B cell (primary cell): Measurements from ENCODE around the gene CES3. TPM values are rescaled to one million over a fixed set of nuclear protein-coding genes. Genes with fewer than 3 reads are reported as not detected.

Experiments used
- ATAC-seq: fragments of 200-7000 bp; cut with Tn5 transposase; one replicate; pipeline ENCODE4 v1.10.0; 2021; ENCODE audit warnings: low read depth, mild to moderate bottlenecking, moderate number of reproducible peaks, moderate library complexity
- CTCF ChIA-PET: fragments of 350-600 bp; sonication (Branson Sonifier 250); formaldehyde crosslinking; loops from one replicate; lab custom pipeline; 2021; ENCODE audit warnings: antibody characterized with exemption, inconsistent platforms; lab: Charles Lee
- POLR2A ChIA-PET: fragments of 350-600 bp; sonication (Branson Sonifier 250); formaldehyde crosslinking; loops from one replicate; lab custom pipeline; 2021; ENCODE audit warnings: antibody characterized with exemption; lab: Charles Lee
- DNase-seq: peaks from one replicate; pipeline ENCODE4 v3.0.0; 2013
- H2AFZ ChIP-seq: 2 replicates; pipeline ENCODE4 v1.6.1; 2012; ENCODE audit warnings: mild to moderate bottlenecking, low read depth, low read length; ENCODE audit not compliant: insufficient read depth, poor library complexity, severe bottlenecking
- H3K27ac ChIP-seq, 2 donors: 1 replicate in 1 of 2; 2 replicates in 1 of 2; pipeline ENCODE4 v1.5.1; 2012 to 2013; ENCODE audit warnings: low read length in 2 of 2, mild to moderate bottlenecking in 2 of 2, moderate library complexity in 1 of 2
- H3K27me3 ChIP-seq, 4 experiments: fragments of 200-600 bp in 1 of 4; sonication (generic) in 1 of 4; replicated peaks in 1 of 4; 1 replicate in 2 of 4; 2 replicates in 2 of 4; pipeline versions ENCODE4 v1.6.1 to v1.7.0; 2013 to 2016; ENCODE audit warnings: low read length in 3 of 4, mild to moderate bottlenecking in 2 of 4, mixed read lengths in 1 of 4, moderate library complexity in 1 of 4; ENCODE audit not compliant: insufficient read depth in 4 of 4, control insufficient read depth in 3 of 4; ENCODE audit errors: control extremely low read depth in 1 of 4
- H3K36me3 ChIP-seq, 2 experiments: replicated peaks in 1 of 2; 1 replicate in 1 of 2; 2 replicates in 1 of 2; pipeline versions ENCODE4 v1.6.1 to v1.7.1; 2013; ENCODE audit warnings: low read length in 1 of 2; ENCODE audit not compliant: insufficient read depth in 2 of 2, control insufficient read depth in 1 of 2; ENCODE audit errors: control extremely low read depth in 1 of 2, extremely low read depth in 1 of 2
- H3K4me1 ChIP-seq, 2 donors: fragments of 200-600 bp in 1 of 2; sonication (generic) in 1 of 2; 1 replicate in 1 of 2; 2 replicates in 1 of 2; pipeline versions ENCODE4 v1.5.1 to v1.6.1; 2013 to 2017; ENCODE audit warnings: low read length in 2 of 2; ENCODE audit not compliant: control insufficient read depth in 2 of 2, insufficient read depth in 2 of 2
- H3K4me2 ChIP-seq: replicated peaks from 2 replicates; pipeline ENCODE3; 2012; ENCODE audit warnings: mild to moderate bottlenecking, low read depth, low read length; ENCODE audit not compliant: poor library complexity, severe bottlenecking
- H3K4me3 ChIP-seq, 5 experiments: fragments of 200-600 bp in 1 of 5; sonication (generic) in 1 of 5; 1 replicate in 3 of 5; 2 replicates in 2 of 5; pipeline versions ENCODE4 v1.5.1 to v1.7.0; 2011 to 2016; ENCODE audit warnings: low read length in 4 of 5, mild to moderate bottlenecking in 4 of 5, low read depth in 2 of 5, control low read depth in 1 of 5, moderate library complexity in 1 of 5; ENCODE audit not compliant: insufficient read depth in 1 of 5; ENCODE audit errors: control extremely low read depth in 1 of 5, extremely low read depth in 1 of 5
- H3K79me2 ChIP-seq: fragments of 200-600 bp; sonication (generic); one replicate; pipeline ENCODE4 v1.6.0; 2016; ENCODE audit warnings: low read length; ENCODE audit not compliant: control insufficient read depth, insufficient read depth
- H3K9ac ChIP-seq: fragments of 200-600 bp; sonication (generic); 2 replicates; pipeline ENCODE4 v1.6.1; 2017; ENCODE audit warnings: mild to moderate bottlenecking, low read length, moderate library complexity
- H3K9me3 ChIP-seq, 3 donors: one replicate each; pipeline versions ENCODE4 v1.6.1 to v1.7.1; 2013; ENCODE audit warnings: low read length in 2 of 3; ENCODE audit not compliant: control insufficient read depth in 2 of 3, insufficient read depth in 1 of 3; ENCODE audit errors: control extremely low read depth in 1 of 3
- H4K20me1 ChIP-seq: 2 replicates; pipeline ENCODE4 v1.6.0; 2012; ENCODE audit warnings: mild to moderate bottlenecking, low read length; ENCODE audit not compliant: insufficient read depth, control insufficient read depth, poor library complexity, severe bottlenecking
- H3K27ac Mint-ChIP-seq: one replicate; pipeline ENCODE4 v1.8.0; 2021; ENCODE audit warnings: mixed read lengths
- H3K27me3 Mint-ChIP-seq: one replicate; pipeline ENCODE4 v1.8.0; 2021; ENCODE audit warnings: mixed read lengths
- H3K4me1 Mint-ChIP-seq: one replicate; pipeline ENCODE4 v1.8.0; 2021; ENCODE audit warnings: mixed read lengths
- H3K4me3 Mint-ChIP-seq: one replicate; pipeline ENCODE4 v1.8.0; 2021; ENCODE audit warnings: mixed read lengths
- H3K9me3 Mint-ChIP-seq: one replicate; pipeline ENCODE4 v1.8.0; 2022; ENCODE audit warnings: mixed read lengths; ENCODE audit not compliant: insufficient read depth
- CTCF ChIP-seq: fragments of 200-600 bp; IDR thresholded peaks from one replicate; pipeline ENCODE4 v1.8.0; 2022; ENCODE audit warnings: antibody characterized with exemption, mild to moderate bottlenecking
- EZH2 ChIP-seq: IDR thresholded peaks from 2 replicates; pipeline ENCODE4 v1.6.1; 2012; ENCODE audit warnings: borderline replicate concordance, low read depth, mild to moderate bottlenecking, moderate library complexity, low read length; ENCODE audit not compliant: insufficient read depth, poor library complexity, severe bottlenecking
- WGBS: methylation state at CpG from one replicate; pipeline ENCODE4 v1.1.5; 2013; ENCODE audit warnings: missing lambda C conversion rate; ENCODE audit not compliant: insufficient coverage; 5-methylcytosine and 5-hydroxymethylcytosine counted together
- intact Hi-C: fragments of 100-400 bp; cut with micrococcal nuclease; formaldehyde crosslinking; loops from one replicate; pipeline ENCODE4 v1.10.0; 2022
- polyA plus RNA-seq: library from polyadenylated mRNA; depleted of rRNA; stranded (reverse); fragments of >200 nt; gene quantifications from 2 replicates; pipeline ENCODE4 v1.2.3, GENCODE V29; 2012
- total RNA-seq, 2 donors: library from RNA; stranded (reverse); fragments of 120-200 nt in 1 of 2; gene quantifications; 1 replicate in 1 of 2; 2 replicates in 1 of 2; pipeline versions ENCODE4 v1.2.3 to v1.2.4, GENCODE V29; 2013 to 2022

The CES3 gene
- total and polyA plus RNA-seq, 2 donors (not counting 1 experiment from before 2014, with no cell fraction given) = 0.25 to 0.42 TPM

- Mint-ChIP-seq H3K9me3 (no peaks in the 10 kb centered on the region), H3K27ac (no peak overlapping the region), H3K4me3 (no peak overlapping the region), H3K27me3 (peaks cover 15% of the 10 kb centered on the region), H3K4me1 (no peaks in the 10 kb centered on the region)
- H3K36me3 ChIP-seq = no peaks in the 10 kb centered on the region
- TF ChIP-seq EZH2 (no peak), CTCF (no peak)
- H4K20me1 ChIP-seq = no peaks in the 10 kb centered on the region
- H3K27me3 ChIP-seq = peaks cover 0 to 4% (median 0%) of the 10 kb centered on the region in 4 experiments
- POLR2A ChIA-PET = interaction anchor here (0.7 kb wide), 1 partner anchor 10 kb away, joined by 3 read pairs; no protein-coding TSS in a partner anchor
- intact Hi-C loops = no loop called here
- H2AFZ ChIP-seq = no peak overlapping the region
- H3K4me3 ChIP-seq = no peak overlapping the region
- DNase-seq (no peak), ATAC-seq (no peak)
- no peaks in the 10 kb centered on the region for H3K9me3 ChIP-seq
- WGBS = 83% methylated on average over 6 of the region's 6 CpGs
- H3K27ac ChIP-seq = no peak overlapping the region
- H3K4me1 ChIP-seq = no peaks in the 10 kb centered on the region
- no peak overlapping the region for H3K9ac ChIP-seq
- no peaks in the 10 kb centered on the region for H3K79me2 ChIP-seq
- H3K4me2 ChIP-seq = no peak overlapping the region
- CTCF ChIA-PET = no interaction called here
These were observed 44.5 kb upstream of the CES3 start for GRCh38 chr16:66916518-66916917.

GRCh38 chr16:66917741-66918140, 43.3 kb upstream of the CES3 start:
- ATAC-seq = no peak
- no peak overlapping the region for H3K9ac ChIP-seq
- no peaks in the 10 kb centered on the region for H3K79me2 ChIP-seq
- ChIA-PET CTCF (no interaction called here), POLR2A (no interaction called here)
- intact Hi-C loops = no loop called here
- H3K9me3 ChIP-seq = no peaks in the 10 kb centered on the region
- H3K27ac ChIP-seq = no peak overlapping the region
- H4K20me1 ChIP-seq = no peaks in the 10 kb centered on the region
- 98% methylated on average over 5 of the region's 9 CpGs for WGBS
- H3K27me3 ChIP-seq = peaks cover 0 to 12% (median 0%) of the 10 kb centered on the region in 4 experiments
- no peaks in the 10 kb centered on the region for H3K4me1 ChIP-seq
- no peak overlapping the region for H3K4me3 Mint-ChIP-seq
- DNase-seq = no peak
- H3K4me2 ChIP-seq = no peak overlapping the region
- H3K27me3 Mint-ChIP-seq = peaks cover 15% of the 10 kb centered on the region
- H3K4me3 ChIP-seq = no peak overlapping the region
- H3K9me3 Mint-ChIP-seq = no peaks in the 10 kb centered on the region
- H3K4me1 Mint-ChIP-seq = no peaks in the 10 kb centered on the region
- no peak overlapping the region for H3K27ac Mint-ChIP-seq
- H2AFZ ChIP-seq = no peak overlapping the region
- TF ChIP-seq EZH2 (no peak), CTCF (no peak)
- no peaks in the 10 kb centered on the region for H3K36me3 ChIP-seq
